ENCODE results near the gene C10orf95. TPM values are rescaled to one million over a fixed set of nuclear protein-coding genes. Genes with fewer than 3 reads are reported as not detected.

The C10orf95 gene
- total RNA-seq, 1 donor from 2014 or later, result 3.1 TPM

GRCh38 chr10:102463983-102464382 is 12.6 kb upstream of the C10orf95 start:
- no peak for TF ChIP-seq CTCF (IDR thresholded peaks at IDR 0.05)
- ATAC-seq (no peak), DNase-seq (no peak)
- Histone ChIP-seq H3K9me3 (no peaks in the 10 kb centered on the region), H3K4me3 (no peak overlapping the region), H3K27ac (no peak overlapping the region), H3K27me3 (no peaks in the 10 kb centered on the region), H3K36me3 (no peaks in the 10 kb centered on the region), H3K4me1 (peaks cover 12% of the 10 kb centered on the region)
- intact Hi-C loops (cut with DNase I), result no loop called here

- ATAC-seq (no peak), DNase-seq (no peak)
Measured at GRCh38 chr10:102462512-102463054, 11.2 kb upstream of the C10orf95 start.

GRCh38 chr10:102461187-102462054 is 10.1 kb upstream of the C10orf95 start:
- Histone ChIP-seq H3K36me3 (no peaks in the 10 kb centered on the region), H3K27me3 (no peaks in the 10 kb centered on the region), H3K27ac (peak overlapping the region; percentile 36), H3K9me3 (no peaks in the 10 kb centered on the region), H3K4me1 (peaks cover 14% of the 10 kb centered on the region), H3K4me3 (peak overlapping the region; percentile 68)
- no peak for TF ChIP-seq CTCF (IDR thresholded peaks at IDR 0.05)
- intact Hi-C loops (cut with DNase I), result no loop called here
- peak; percentile 98 for DNase-seq
- peak; percentile 97 for ATAC-seq

More at GRCh38 chr10:102462512-102463054, 11.2 kb upstream of the C10orf95 start:
- no peaks in the 10 kb centered on the region for H3K36me3 ChIP-seq
- H3K27ac ChIP-seq, result no peak overlapping the region
- H3K4me3 ChIP-seq, result peak overlapping the region; percentile 28
- H3K9me3 ChIP-seq, result no peaks in the 10 kb centered on the region
- H3K27me3 ChIP-seq, result no peaks in the 10 kb centered on the region
- H3K4me1 ChIP-seq, result peaks cover 12% of the 10 kb centered on the region
- intact Hi-C loops (cut with DNase I), result no loop called here
- no peak for TF ChIP-seq CTCF (IDR thresholded peaks at IDR 0.05)

- no peak for TF ChIP-seq CTCF (IDR thresholded peaks at IDR 0.05)
- no peaks in the 10 kb centered on the region for H3K9me3 ChIP-seq
- H3K27me3 ChIP-seq, result no peaks in the 10 kb centered on the region
- peak overlapping the region; percentile 68 for H3K4me3 ChIP-seq
- ATAC-seq (no peak), DNase-seq (no peak)
- H3K36me3 ChIP-seq, result no peaks in the 10 kb centered on the region
- H3K27ac ChIP-seq, result peak overlapping the region; percentile 36
- peaks cover 19% of the 10 kb centered on the region for H3K4me1 ChIP-seq
- intact Hi-C loops (cut with DNase I), result no loop called here
Measured at GRCh38 chr10:102460836-102461186, 9.5 kb upstream of the C10orf95 start.

- no peak for ATAC-seq
- no peaks in the 10 kb centered on the region for H3K9me3 ChIP-seq
- H3K27ac ChIP-seq, result no peak overlapping the region
- no peak for TF ChIP-seq CTCF (IDR thresholded peaks at IDR 0.05)
- intact Hi-C loops (cut with DNase I), result no loop called here
- no peaks in the 10 kb centered on the region for H3K27me3 ChIP-seq
- no peaks in the 10 kb centered on the region for H3K36me3 ChIP-seq
- H3K4me3 ChIP-seq, result no peak overlapping the region
- no peak for DNase-seq
- H3K4me1 ChIP-seq, result peaks cover 31% of the 10 kb centered on the region
Measured at GRCh38 chr10:102458656-102459055, 7.3 kb upstream of the C10orf95 start.
